Esophagus squamous epithelium (tissue), 5 donors: ENCODE measurements around the gene ZNF648. TPM values are rescaled to one million over a fixed set of nuclear protein-coding genes. Genes with fewer than 3 reads are reported as not detected.
"Not testable (repeated sequence)": the region's sequence is repeated elsewhere in the genome, so short reads cannot be mapped to it uniquely, and the experiment has no call there.

Experiments
- DNase-seq: peaks from one replicate; lab custom pipeline; 2025; lab: John Stamatoyannopoulos, UW
- H3K27ac ChIP-seq, 4 donors: fragments of 200-600 bp; sonication (generic); one replicate each; pipeline ENCODE4 v1.5.1; 2016 to 2019; ENCODE audit warnings: mild to moderate bottlenecking in 1 of 4
- H3K27me3 ChIP-seq, 4 donors: fragments of 200-600 bp; sonication (generic); 1 replicate in 3 of 4; 2 replicates in 1 of 4; pipeline versions ENCODE4 v1.5.1 to v1.6.0; 2017 to 2021; ENCODE audit warnings: antibody characterized with exemption in 1 of 4
- H3K36me3 ChIP-seq, 3 donors: fragments of 200-600 bp; sonication (generic); one replicate each; pipeline ENCODE4 v1.5.1; 2016 to 2019
- H3K4me1 ChIP-seq, 3 donors: fragments of 200-600 bp; sonication (generic); one replicate each; pipeline ENCODE4 v1.5.1; 2017 to 2019
- H3K4me3 ChIP-seq, 4 donors: fragments of 200-600 bp; sonication (generic); 1 replicate in 3 of 4; 2 replicates in 1 of 4; pipeline ENCODE4 v1.5.1; 2016 to 2019; ENCODE audit warnings: mild to moderate bottlenecking in 2 of 4, moderate library complexity in 1 of 4
- H3K9me3 ChIP-seq, 3 donors: fragments of 200-600 bp; sonication (generic); one replicate each; pipeline ENCODE4 v1.5.1; 2016 to 2019
- CTCF ChIP-seq, 6 experiments: fragments of 450-650 bp in 4 of 6; fragments of 200-600 bp in 2 of 6; sonication (generic) in 2 of 6; IDR thresholded peaks; one replicate each; pipeline ENCODE4 v1.5.1; 2016 to 2019; ENCODE audit warnings: antibody characterized with exemption in 6 of 6, mild to moderate bottlenecking in 4 of 6, moderate library complexity in 4 of 6
- POLR2A ChIP-seq, 4 donors: fragments of 450-650 bp; IDR thresholded peaks; one replicate each; pipeline ENCODE4 v1.6.1; 2017; ENCODE audit warnings: antibody characterized with exemption in 4 of 4, mild to moderate bottlenecking in 4 of 4, moderate library complexity in 3 of 4
- WGBS, 2 donors: methylation state at CpG; one replicate each; pipeline ENCODE4 v1.1.5; 2018; 5-methylcytosine and 5-hydroxymethylcytosine counted together
- intact Hi-C: fragments of 100-400 bp; cut with DNase I; formaldehyde crosslinking; loops from one replicate; pipeline ENCODE4 v1.15.0; 2022
- total RNA-seq, 4 donors: library from RNA; depleted of rRNA; stranded (reverse); fragments of >200 nt; gene quantifications; one replicate each; pipeline ENCODE4 v1.1.0, GENCODE V29; 2016
- donor health status: DM: yes; HTN: yes; CAD: no.

Gene ZNF648
- total RNA-seq, 4 donors from 2014 or later: under 0.01 TPM; not detected in 3

- H3K36me3 ChIP-seq: no peaks in the 10 kb centered on the region
- 59 to 63% methylated on average over 4 of the region's 4 CpGs for whole genome bisulfite sequencing, 2 donors
- DNase-seq: no peak
- peaks cover 0 to 2% (median 0%) of the 10 kb centered on the region in 4 donors for H3K27me3 ChIP-seq
- H3K27ac ChIP-seq: no peak overlapping the region
- no peak for TF ChIP-seq POLR2A (IDR thresholded peaks at IDR 0.05)
- no peak for TF ChIP-seq CTCF (IDR thresholded peaks at IDR 0.05)
- no peak overlapping the region for H3K4me3 ChIP-seq
- intact Hi-C loops: loop anchor here (10.0 kb wide), 1 partner anchor 566 kb away; the partner anchor contains the start of gene CACNA1E
- peaks cover 0 to 1% (median under 1%) of the 10 kb centered on the region in 3 donors for H3K9me3 ChIP-seq
- no peaks in the 10 kb centered on the region for H3K4me1 ChIP-seq
Measured at GRCh38 chr1:182050481-182051448, 10.7 kb downstream of the ZNF648 start.

GRCh38 chr1:182048562-182048961 is 12.9 kb downstream of the ZNF648 start:
- TF ChIP-seq CTCF (IDR thresholded peaks at IDR 0.05): no peak
- TF ChIP-seq POLR2A (IDR thresholded peaks at IDR 0.05): no peak
- DNase-seq: no peak
- no peak overlapping the region for H3K27ac ChIP-seq
- H3K36me3 ChIP-seq: no peaks in the 10 kb centered on the region
- no peaks in the 10 kb centered on the region for H3K4me1 ChIP-seq
- 70 to 79% methylated on average over 2 of the region's 2 CpGs for WGBS, 2 donors
- H3K27me3 ChIP-seq: no peaks in the 10 kb centered on the region
- no peak overlapping the region for H3K4me3 ChIP-seq
- intact Hi-C loops: no loop called here
- peaks cover 0 to 13% (median 8%) of the 10 kb centered on the region in 3 donors for H3K9me3 ChIP-seq

GRCh38 chr1:182046763-182047162 is 14.7 kb downstream of the ZNF648 start:
- Histone ChIP-seq H3K36me3 (no peaks in the 10 kb centered on the region), H3K27ac (no peak overlapping the region), H3K4me1 (no peaks in the 10 kb centered on the region), H3K9me3 (peaks cover 0 to 13% (median 8%) of the 10 kb centered on the region in 3 donors), H3K4me3 (no peak overlapping the region), H3K27me3 (no peaks in the 10 kb centered on the region)
- TF ChIP-seq CTCF (IDR thresholded peaks at IDR 0.05) (no peak), POLR2A (IDR thresholded peaks at IDR 0.05) (no peak)
- no peak for DNase-seq
- intact Hi-C loops: no loop called here

- peaks cover 0 to 13% (median 8%) of the 10 kb centered on the region in 3 donors for H3K9me3 ChIP-seq
- H3K27ac ChIP-seq, H3K27me3 ChIP-seq, H3K4me3 ChIP-seq, DNase-seq, intact Hi-C loops, H3K36me3 ChIP-seq, H3K4me1 ChIP-seq: not testable (repeated sequence)
- WGBS, 2 donors: 71 to 76% methylated on average over 8 of the region's 8 CpGs
Measured at GRCh38 chr1:182045481-182045880, 16.0 kb downstream of the ZNF648 start.

- no peak for TF ChIP-seq CTCF (IDR thresholded peaks at IDR 0.05)
- no peak for TF ChIP-seq POLR2A (IDR thresholded peaks at IDR 0.05)
- H3K9me3 ChIP-seq: peaks cover 0 to 13% (median 8%) of the 10 kb centered on the region in 3 donors
- H3K27ac ChIP-seq: no peak overlapping the region
- WGBS, 2 donors: 50 to 58% methylated on average over 3 of the region's 3 CpGs
- no peak for DNase-seq
- no peak overlapping the region for H3K4me3 ChIP-seq
- H3K27me3 ChIP-seq: no peaks in the 10 kb centered on the region
- intact Hi-C loops: no loop called here
- H3K4me1 ChIP-seq: no peaks in the 10 kb centered on the region
- H3K36me3 ChIP-seq: no peaks in the 10 kb centered on the region
Measured at GRCh38 chr1:182041615-182042014, 19.9 kb downstream of the ZNF648 start.
